Gastroesophageal sphincter (tissue), 3 donors: ENCODE measurements around the gene PDCL3.

Source experiments
- EP300 ChIP-seq: sonication (generic); formaldehyde crosslinking; IDR thresholded peaks from one replicate; pipeline ENCODE4 v1.6.1; 2017; ENCODE audit warnings: antibody characterized with exemption, mild to moderate bottlenecking
- TF ChIP-seq, protein P1 (sequence below), 4 experiments: fragments of 200-600 bp in 2 of 4; fragments of 450-650 bp in 2 of 4; sonication (generic) in 1 of 4; IDR thresholded peaks; one replicate each; pipeline ENCODE4 v1.5.1; 2017 to 2019; ENCODE audit warnings: antibody characterized with exemption in 4 of 4, mild to moderate bottlenecking in 2 of 4, moderate library complexity in 2 of 4

DNA sequence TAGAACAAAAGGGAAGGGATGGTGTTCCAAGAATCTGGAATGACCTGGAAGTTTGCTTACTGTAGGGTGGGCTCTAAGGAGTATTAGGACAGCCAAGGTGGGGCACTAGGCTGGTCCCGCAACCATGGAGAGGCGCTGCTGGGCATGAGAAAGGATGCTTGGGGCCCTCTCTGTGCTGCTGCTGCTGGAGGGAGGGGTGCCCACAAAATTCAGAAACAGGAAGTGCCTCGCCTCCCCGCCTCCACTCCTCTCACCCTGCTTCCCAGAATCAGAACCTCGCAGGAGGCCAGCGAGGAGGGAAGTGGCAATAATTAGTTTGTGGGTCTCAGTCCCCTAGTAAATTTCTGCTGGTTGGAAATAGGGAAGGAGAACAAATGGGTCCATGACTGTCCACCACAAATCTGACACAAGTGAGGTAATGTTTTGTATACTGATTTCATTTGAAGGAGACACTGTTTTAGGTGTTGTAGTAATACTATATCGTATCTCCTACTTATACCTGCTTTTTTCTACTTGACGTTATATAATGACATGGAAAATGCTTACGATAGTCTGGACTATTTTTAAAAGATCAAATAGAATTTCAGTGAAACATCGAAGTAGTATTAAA, 7.9 kb upstream of the PDCL3 start:
- TF ChIP-seq, protein P1, sequence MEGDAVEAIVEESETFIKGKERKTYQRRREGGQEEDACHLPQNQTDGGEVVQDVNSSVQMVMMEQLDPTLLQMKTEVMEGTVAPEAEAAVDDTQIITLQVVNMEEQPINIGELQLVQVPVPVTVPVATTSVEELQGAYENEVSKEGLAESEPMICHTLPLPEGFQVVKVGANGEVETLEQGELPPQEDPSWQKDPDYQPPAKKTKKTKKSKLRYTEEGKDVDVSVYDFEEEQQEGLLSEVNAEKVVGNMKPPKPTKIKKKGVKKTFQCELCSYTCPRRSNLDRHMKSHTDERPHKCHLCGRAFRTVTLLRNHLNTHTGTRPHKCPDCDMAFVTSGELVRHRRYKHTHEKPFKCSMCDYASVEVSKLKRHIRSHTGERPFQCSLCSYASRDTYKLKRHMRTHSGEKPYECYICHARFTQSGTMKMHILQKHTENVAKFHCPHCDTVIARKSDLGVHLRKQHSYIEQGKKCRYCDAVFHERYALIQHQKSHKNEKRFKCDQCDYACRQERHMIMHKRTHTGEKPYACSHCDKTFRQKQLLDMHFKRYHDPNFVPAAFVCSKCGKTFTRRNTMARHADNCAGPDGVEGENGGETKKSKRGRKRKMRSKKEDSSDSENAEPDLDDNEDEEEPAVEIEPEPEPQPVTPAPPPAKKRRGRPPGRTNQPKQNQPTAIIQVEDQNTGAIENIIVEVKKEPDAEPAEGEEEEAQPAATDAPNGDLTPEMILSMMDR (IDR thresholded peaks at IDR 0.05) = no peak
- no peak for TF ChIP-seq EP300
